ENCODE results near the gene SLC9A9.

GRCh38 chr3:143808030-143808429 lies 40.2 kb downstream of the SLC9A9 start:
- TF ChIP-seq CTCF (optimal IDR thresholded peaks at IDR 0.05 in 1 of 3, IDR thresholded peaks at IDR 0.05 in 1 of 3, conservative IDR thresholded peaks at IDR 0.05 in 1 of 3; ENCODE audit: extremely low read depth in 1 of 3, insufficient read depth in 2 of 3, low read length in 3 of 3) (no peak), EZH2 (IDR thresholded peaks at IDR 0.05; ENCODE audit: low read length) (no peak)

Data from keratinocyte (primary cell).